ENCODE data around the gene CCDC71L. TPM values are rescaled to one million over a fixed set of nuclear protein-coding genes. Genes with fewer than 3 reads are reported as not detected.

Gene CCDC71L
- polyA plus RNA-seq, 1 of the 3 experiments (the other 2 are of a cell fraction): 30.0 TPM

GRCh38 chr7:106615808-106616707 is 44.9 kb downstream of the CCDC71L start:
- Histone ChIP-seq H3K79me2 (ENCODE audit: insufficient read depth) (no peaks in the 10 kb centered on the region), H3K27ac (ENCODE audit: low read depth in 2 of 2, low read length in 1 of 2) (no peak overlapping the region), H4K20me1 (ENCODE audit: insufficient read depth) (no peaks in the 10 kb centered on the region), H3K4me2 (no peak overlapping the region), H3K9me2 (no peaks in the 10 kb centered on the region), H3F3A (replicated peaks; ENCODE audit: insufficient read depth) (peaks cover 15% of the 10 kb centered on the region), H3K27me3 (ENCODE audit: insufficient read depth) (no peaks in the 10 kb centered on the region), H3K9ac (no peak overlapping the region), H3K4me1 (ENCODE audit: control insufficient read depth in 1 of 2, insufficient read depth in 2 of 2, low read depth in 1 of 2, low read length in 1 of 2) (peaks cover 3 to 6% of the 10 kb centered on the region in 2 experiments; a peak in 2 of 4 replicates), H3K4me3 (ENCODE audit: low read depth in 2 of 2, low read length in 1 of 2) (no peak overlapping the region), H3K36me3 (replicated peaks in 1 of 2; ENCODE audit: control insufficient read depth in 1 of 2, insufficient read depth in 2 of 2, low read length in 1 of 2) (no peaks in the 10 kb centered on the region), H3K9me3 (no peaks in the 10 kb centered on the region; the same call in 1 of the 2 replicates), H2AFZ (ENCODE audit: low read depth) (peak overlapping the region; percentile 49; the same call in 1 of the 2 replicates)
- ChIA-PET CTCF (interaction anchor here (1.4 kb wide), 1 partner anchor 40 kb away, joined by 3 read pairs; no protein-coding TSS in a partner anchor), POLR2A (no interaction called here)
- TF ChIP-seq RFX5 (IDR thresholded peaks at IDR 0.05; ENCODE audit: low read length) (no peak), JUND (IDR thresholded peaks at IDR 0.05) (no peak)
- 100% methylated on average over 3 of the region's 3 CpGs for WGBS (ENCODE audit: low lambda C conversion rate)
- no peak for DNase-seq

GRCh38 chr7:106614751-106615150 is 46.2 kb downstream of the CCDC71L start:
- no peaks in the 10 kb centered on the region for H4K20me1 ChIP-seq (ENCODE audit: insufficient read depth)
- no peaks in the 10 kb centered on the region for H3K9me2 ChIP-seq
- H3K9me3 ChIP-seq: no peaks in the 10 kb centered on the region
- 87% methylated on average over 2 of the region's 2 CpGs for WGBS (ENCODE audit: low lambda C conversion rate)
- H3K36me3 ChIP-seq (replicated peaks in 1 of 2; ENCODE audit: control insufficient read depth in 1 of 2, insufficient read depth in 2 of 2, low read length in 1 of 2): no peaks in the 10 kb centered on the region
- peak overlapping the region; percentile 36 to 45; a peak in 2 of 4 replicates for H3K27ac ChIP-seq (ENCODE audit: low read depth in 2 of 2, low read length in 1 of 2)
- H3K9ac ChIP-seq: no peak overlapping the region
- H3K79me2 ChIP-seq (ENCODE audit: insufficient read depth): no peaks in the 10 kb centered on the region
- no peak for TF ChIP-seq SIN3A (IDR thresholded peaks at IDR 0.05; ENCODE audit: borderline replicate concordance, low read depth, low read length)
- TF ChIP-seq NFIC (IDR thresholded peaks at IDR 0.05; ENCODE audit: borderline replicate concordance): no peak
- no peak for TF ChIP-seq MAX (IDR thresholded peaks at IDR 0.05; ENCODE audit: low read depth)
- TF ChIP-seq RXRA (IDR thresholded peaks at IDR 0.05; ENCODE audit: borderline replicate concordance, low read depth): no peak
- TF ChIP-seq GATA2 (CRISPR knock-in tag; IDR thresholded peaks at IDR 0.05): no peak
- TF ChIP-seq MEF2A (IDR thresholded peaks at IDR 0.05; ENCODE audit: borderline replicate concordance, low read depth): no peak
- TF ChIP-seq USF2 (IDR thresholded peaks at IDR 0.05; ENCODE audit: borderline replicate concordance, low read depth, low read length): no peak
- TF ChIP-seq RAD21 (IDR thresholded peaks at IDR 0.05; ENCODE audit: low read length): no peak
- TF ChIP-seq FOSL2 (IDR thresholded peaks at IDR 0.05; ENCODE audit: borderline replicate concordance, low read depth): no peak
- no peak for TF ChIP-seq RCOR1 (IDR thresholded peaks at IDR 0.05; ENCODE audit: low read length)
- no peak for TF ChIP-seq EZH2phosphoT487 (IDR thresholded peaks at IDR 0.05; ENCODE audit: borderline replicate concordance, low read depth)
- no peak for TF ChIP-seq RFX5 (IDR thresholded peaks at IDR 0.05; ENCODE audit: low read length)
- no peak overlapping the region for H2AFZ ChIP-seq (ENCODE audit: low read depth)
- H3F3A ChIP-seq (replicated peaks; ENCODE audit: insufficient read depth): peaks cover 18% of the 10 kb centered on the region
- DNase-seq: no peak
- H3K27me3 ChIP-seq (ENCODE audit: insufficient read depth): no peaks in the 10 kb centered on the region
- peaks cover 3 to 15% of the 10 kb centered on the region in 2 experiments; a peak in 2 of 4 replicates for H3K4me1 ChIP-seq (ENCODE audit: control insufficient read depth in 1 of 2, insufficient read depth in 2 of 2, low read depth in 1 of 2, low read length in 1 of 2)
- ChIA-PET CTCF (no interaction called here), POLR2A (no interaction called here)
- no peak overlapping the region for H3K4me3 ChIP-seq (ENCODE audit: low read depth in 2 of 2, low read length in 1 of 2)
- no peak overlapping the region for H3K4me2 ChIP-seq
